Stimulated activated naive CD8-positive, alpha-beta T cell treated with anti-CD3 and anti-CD28 coated beads, Interleukin-15, Interleukin-2, amounts not matched to agents 100 U/mL and 50 U/mL, for 24 hours (primary cell): ENCODE results near the gene MYT1.

Source experiments
- ATAC-seq: fragments of 150-1000 bp; cut with Tn5 transposase; one replicate; pipeline ENCODE4 v1.10.0; 2021
- DNase-seq: peaks from one replicate; pipeline ENCODE4 v3.0.0; 2021

Gene MYT1

GRCh38 chr20:64247970-64248841 is 84.0 kb downstream of the MYT1 start:
- DNase-seq (no peak), ATAC-seq (no peak)

GRCh38 chr20:64250027-64250426 is 85.8 kb downstream of the MYT1 start:
- no peak for DNase-seq
- no peak for ATAC-seq

GRCh38 chr20:64253000-64253383 is 88.7 kb downstream of the MYT1 start:
- ATAC-seq: no peak
- DNase-seq: no peak

DNA sequence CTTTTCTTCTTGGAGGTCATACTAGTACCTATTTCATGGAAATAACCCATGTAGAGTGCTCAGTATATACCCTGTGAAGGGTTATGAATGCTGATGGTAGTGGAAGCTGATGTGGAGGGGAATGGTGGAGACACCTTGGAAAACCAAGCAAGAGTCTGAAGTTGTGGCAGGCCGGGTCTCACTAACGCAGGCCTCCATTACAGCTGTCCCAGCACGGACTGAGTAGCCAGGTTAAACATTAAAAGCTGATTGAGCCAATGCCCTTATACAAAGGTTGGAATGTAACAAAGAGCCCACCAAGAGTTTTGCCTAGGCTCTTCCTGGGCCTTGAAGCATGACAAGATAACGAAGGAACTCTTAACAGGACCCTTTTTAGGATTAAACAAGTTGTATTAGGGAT is 89.2 kb downstream of the MYT1 start:
- DNase-seq (no peak), ATAC-seq (no peak)

- ATAC-seq: no peak
- no peak for DNase-seq
Observed at GRCh38 chr20:64254156-64254555, 89.9 kb downstream of the MYT1 start.

DNA sequence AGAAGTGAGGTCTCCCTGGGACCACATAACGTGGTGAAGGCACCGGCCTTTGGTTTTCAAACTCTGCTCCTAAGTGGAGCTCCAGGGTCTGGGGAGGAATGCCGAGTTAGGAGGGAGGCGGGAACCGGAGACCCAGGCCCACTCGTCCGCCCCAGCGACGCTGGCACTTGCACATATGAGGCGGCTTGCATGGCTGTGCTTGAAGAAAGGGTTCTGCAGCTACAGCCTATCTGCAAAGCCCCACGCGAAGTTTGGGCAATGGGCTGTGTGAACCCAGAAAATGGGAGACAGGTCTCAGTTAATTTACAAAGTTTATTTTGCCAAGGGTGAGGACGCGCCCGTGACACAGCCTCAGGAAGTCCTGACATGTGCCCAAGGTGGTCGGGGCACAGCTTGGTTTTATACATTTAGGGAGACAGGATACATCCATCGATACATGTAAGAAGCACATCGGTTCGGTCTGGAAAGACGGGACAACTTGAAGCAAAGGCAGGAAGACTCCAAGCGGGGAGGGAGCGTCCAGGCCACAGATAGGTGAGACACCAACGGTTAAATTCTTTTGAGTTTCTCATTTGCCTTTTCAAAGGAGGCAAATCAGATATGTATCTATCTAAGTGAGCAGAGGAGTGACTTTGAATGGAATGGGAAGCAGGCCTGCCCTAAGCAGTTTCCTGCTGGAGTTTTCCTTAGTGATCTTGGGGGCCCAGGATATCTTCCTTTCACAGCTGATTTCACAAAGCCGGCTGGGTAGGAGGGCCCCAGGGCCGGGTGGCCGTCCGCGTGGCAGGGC is 90.5 kb downstream of the MYT1 start:
- no peak for ATAC-seq
- DNase-seq: no peak

- ATAC-seq: peak; percentile 84
- DNase-seq: peak; percentile 88
Observed at GRCh38 chr20:64255361-64256281, 91.4 kb downstream of the MYT1 start, which contains the start of gene PCMTD2. Gene PCMTD2, plus strand, starts transcription at chr20:64255748. Its CDS starts 4,218 bp downstream, at chr20:64259966.

GRCh38 chr20:64256282-64256935 is 92.2 kb downstream of the MYT1 start:
- ATAC-seq (no peak), DNase-seq (no peak)

- ATAC-seq (no peak), DNase-seq (no peak)
Observed at GRCh38 chr20:64257107-64257757, 93.0 kb downstream of the MYT1 start.

- no peak for DNase-seq
- no peak for ATAC-seq
Observed at GRCh38 chr20:64258071-64258823, 94.0 kb downstream of the MYT1 start.

DNA sequence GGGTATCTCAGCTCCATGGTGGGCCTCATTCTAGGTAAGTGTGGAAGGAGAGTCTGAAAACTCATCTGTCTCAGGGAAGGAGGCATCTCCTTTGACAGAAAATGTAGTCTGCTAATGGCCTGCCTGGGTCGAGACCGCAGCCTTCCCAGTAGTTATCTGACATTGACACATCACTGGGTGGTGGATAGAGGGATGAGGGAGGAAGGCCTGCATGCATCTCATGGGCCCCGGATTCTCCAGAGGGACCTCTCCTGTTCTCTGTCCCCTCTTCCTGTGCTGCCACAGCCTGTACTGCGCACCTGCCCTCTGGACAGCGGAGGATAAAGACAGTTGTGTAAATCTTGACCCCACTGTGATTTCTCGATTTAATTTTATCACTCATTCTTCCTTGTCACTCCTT is 96.0 kb downstream of the MYT1 start:
- DNase-seq (no peak), ATAC-seq (no peak)

DNA sequence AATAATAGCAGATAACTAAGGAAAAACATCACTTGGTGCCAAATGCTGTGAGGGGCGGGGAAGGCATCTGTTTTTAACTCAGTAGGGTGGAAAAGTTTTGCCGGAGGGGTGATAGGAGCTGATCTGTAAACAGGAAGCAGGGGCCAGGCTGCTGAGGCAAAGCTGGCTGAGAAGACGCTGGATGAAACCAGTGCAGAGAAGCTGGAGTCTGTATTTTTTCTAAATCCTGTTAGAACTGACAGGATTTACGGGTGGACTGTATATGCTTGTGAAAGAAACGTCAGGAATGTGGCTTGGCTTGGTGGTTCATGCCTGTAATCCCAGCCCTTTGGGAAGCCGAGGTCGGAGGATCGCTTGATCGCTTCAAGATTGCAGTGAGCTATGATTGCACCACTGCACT is 96.9 kb downstream of the MYT1 start:
- DNase-seq (no peak), ATAC-seq (no peak)

GRCh38 chr20:64264091-64264490 is 99.8 kb downstream of the MYT1 start:
- ATAC-seq (no peak), DNase-seq (no peak)

DNA sequence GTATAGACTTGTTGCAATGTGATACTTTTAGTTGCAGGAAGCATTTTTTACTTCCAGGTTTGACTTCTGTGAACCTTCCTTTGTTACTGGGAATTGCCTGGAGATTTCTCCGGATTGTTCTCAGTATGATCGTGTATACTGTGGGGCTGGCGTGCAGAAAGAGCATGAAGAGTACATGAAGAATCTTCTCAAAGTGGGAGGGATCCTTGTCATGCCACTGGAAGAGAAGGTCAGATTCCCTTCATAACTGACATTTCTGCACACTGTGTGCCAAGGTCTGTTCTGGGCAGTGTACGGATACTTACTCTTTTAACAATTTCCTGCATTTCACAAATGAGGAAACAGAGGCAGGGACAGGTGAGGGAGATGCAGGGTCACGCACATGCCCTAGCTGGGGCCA is 100.9 kb downstream of the MYT1 start:
- DNase-seq: no peak
- no peak for ATAC-seq

- DNase-seq: no peak
- no peak for ATAC-seq
Observed at GRCh38 chr20:64266988-64267387, 102.7 kb downstream of the MYT1 start.

DNA sequence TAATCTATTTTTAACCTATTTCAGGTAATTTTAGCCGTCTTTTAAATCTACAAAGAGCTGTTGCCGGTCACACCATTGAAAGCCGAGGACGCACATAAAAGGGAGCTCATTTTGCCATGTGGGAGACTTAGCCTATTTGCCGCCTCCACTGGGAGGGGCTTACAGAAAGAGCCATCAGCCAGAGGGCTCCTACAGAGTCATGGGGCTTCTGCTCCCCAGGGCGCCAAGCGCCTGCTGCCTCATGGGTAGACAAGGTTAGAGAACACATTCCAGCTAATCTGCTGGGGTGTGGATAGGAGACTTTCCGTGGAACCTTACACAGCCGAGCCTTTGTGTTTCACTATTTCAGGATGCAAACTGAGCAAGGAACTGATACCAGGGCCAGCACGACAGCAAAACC is 103.9 kb downstream of the MYT1 start:
- ATAC-seq (no peak), DNase-seq (no peak)

- DNase-seq (no peak), ATAC-seq (no peak)
Observed at GRCh38 chr20:64269604-64270411, 105.6 kb downstream of the MYT1 start.

GRCh38 chr20:64271636-64272035 is 107.4 kb downstream of the MYT1 start:
- no peak for ATAC-seq
- no peak for DNase-seq

GRCh38 chr20:64273109-64273508 is 108.9 kb downstream of the MYT1 start:
- no peak for DNase-seq
- ATAC-seq: no peak

- ATAC-seq: no peak
- no peak for DNase-seq
Observed at GRCh38 chr20:64276817-64277216, 112.6 kb downstream of the MYT1 start.
